Activated CD4-positive, alpha-beta T cell treated with anti-CD3 and anti-CD28 coated beads, Interleukin-2, amount 50 U/mL, for 16 hours (primary cell): ENCODE measurements around the gene RAD18.

ENCODE experiments used
- DNase-seq: peaks from one replicate; pipeline ENCODE4 v3.0.0-alpha.2; 2020

Gene RAD18

DNA sequence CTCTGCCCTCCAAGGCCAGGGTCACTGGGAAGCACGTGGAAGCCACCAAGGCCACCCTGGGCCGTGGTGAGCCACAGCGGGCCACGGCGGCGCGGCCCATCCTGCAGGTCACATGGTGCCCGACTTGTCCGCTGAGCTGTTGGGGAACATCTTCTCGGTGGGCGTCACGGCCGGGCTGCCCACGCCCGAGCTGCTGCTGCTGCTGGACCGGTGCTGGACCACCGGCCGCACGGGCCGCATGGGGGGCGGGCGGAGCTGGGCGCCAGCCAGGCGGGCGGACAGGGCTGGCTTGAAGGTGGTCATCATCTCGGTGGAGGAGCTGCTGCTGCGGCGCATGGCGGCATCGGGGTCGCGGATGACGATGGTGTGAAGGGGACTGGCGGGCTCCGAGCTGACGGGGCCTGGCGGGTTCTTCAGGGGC is 22.1 kb upstream of the RAD18 start:
- no peak for DNase-seq

GRCh38 chr3:8984526-8984925 is 21.3 kb upstream of the RAD18 start:
- no peak for DNase-seq

- DNase-seq, result no peak
Measured at GRCh38 chr3:8984081-8984480, 20.8 kb upstream of the RAD18 start.

DNA sequence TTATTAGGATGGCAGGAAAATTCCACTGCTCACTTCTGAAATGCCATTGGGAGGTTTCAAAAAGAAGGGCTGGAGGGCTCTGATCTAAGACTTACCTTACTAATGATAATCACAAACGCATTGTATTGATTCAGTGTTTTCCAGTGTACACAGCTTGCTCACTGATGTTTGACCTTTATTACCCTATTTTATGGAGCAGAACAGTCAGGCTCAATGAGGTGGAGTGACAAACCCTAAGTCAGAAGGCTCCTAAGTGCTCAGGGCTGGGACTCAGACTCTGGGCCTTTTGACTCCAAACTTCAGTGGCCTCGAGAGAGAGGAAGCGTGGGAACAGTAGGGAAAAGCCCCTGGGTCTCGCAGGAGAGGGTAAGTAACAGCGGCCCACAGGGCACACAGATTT is 20.3 kb upstream of the RAD18 start:
- no peak for DNase-seq

DNA sequence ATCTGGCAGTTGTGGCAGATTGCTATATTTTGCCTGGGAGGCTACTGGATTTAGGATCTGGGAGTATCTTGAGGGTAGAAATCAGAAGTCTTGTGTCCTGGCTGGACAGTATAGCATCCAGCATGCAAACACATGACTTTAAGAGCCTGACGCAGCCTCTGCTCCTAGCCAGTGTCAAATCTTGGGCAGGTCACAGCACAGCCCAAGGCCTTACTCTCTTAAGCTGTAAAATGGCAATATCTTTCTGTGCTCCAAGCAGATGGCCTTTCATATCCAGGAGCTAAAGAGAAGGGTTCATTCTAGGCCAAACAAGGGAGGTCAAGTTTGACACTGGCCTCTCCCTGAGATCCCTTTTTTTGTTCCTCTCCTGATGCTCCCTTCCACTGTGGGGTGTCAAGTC is 19.8 kb upstream of the RAD18 start:
- no peak for DNase-seq

DNA sequence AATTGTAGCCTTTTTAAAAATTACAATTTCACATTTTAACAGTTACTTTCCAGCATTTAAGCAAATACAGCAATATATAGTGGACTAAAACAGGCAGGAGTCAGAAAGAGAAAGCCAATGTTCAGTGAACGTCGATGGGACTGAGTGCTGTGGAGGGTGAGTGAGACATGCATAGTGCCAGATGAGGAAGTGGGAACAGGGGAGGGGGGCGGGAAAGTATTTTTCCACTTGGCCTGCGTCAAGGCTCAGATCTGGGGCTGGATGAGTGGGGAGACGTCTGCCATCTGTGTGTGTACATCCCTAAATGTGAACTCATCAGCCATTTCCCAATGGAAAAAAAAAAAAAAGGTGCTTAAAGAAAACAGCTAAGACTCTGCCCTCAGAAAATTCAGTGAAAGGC is 19.2 kb upstream of the RAD18 start:
- DNase-seq, result no peak

- DNase-seq, result no peak
Measured at GRCh38 chr3:8981700-8982099, 18.4 kb upstream of the RAD18 start.

GRCh38 chr3:8981296-8981695 is 18.0 kb upstream of the RAD18 start:
- DNase-seq, result no peak

DNA sequence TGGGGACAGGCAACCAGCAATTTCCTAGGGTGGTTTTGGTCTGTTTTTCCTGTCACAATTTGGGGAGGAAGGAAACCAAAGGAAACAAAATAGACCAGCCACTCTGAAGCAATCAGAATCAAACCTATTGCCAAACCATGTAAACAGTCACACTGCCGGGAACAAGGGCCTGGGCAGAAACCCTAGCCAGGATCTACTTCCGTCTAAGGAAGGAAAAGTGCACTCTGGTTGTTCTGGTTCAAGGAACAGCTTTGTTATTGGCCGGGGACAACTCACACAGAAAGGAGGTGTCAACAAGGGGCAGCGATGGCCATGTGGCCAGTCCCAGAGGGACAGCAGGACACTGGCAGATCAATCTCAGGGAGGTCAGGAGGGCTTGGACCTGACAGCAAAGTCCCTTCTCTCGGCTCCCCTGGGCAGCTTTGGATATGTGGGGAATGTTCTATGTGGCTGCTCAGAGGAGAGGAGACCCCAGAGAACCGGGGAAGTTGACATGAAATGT is 17.5 kb upstream of the RAD18 start:
- DNase-seq, result no peak

- DNase-seq, result no peak
Measured at GRCh38 chr3:8979262-8979661, 16.0 kb upstream of the RAD18 start.

- DNase-seq, result no peak
Measured at GRCh38 chr3:8978551-8978950, 15.3 kb upstream of the RAD18 start.

GRCh38 chr3:8976540-8977182 is 13.4 kb upstream of the RAD18 start:
- no peak for DNase-seq

DNA sequence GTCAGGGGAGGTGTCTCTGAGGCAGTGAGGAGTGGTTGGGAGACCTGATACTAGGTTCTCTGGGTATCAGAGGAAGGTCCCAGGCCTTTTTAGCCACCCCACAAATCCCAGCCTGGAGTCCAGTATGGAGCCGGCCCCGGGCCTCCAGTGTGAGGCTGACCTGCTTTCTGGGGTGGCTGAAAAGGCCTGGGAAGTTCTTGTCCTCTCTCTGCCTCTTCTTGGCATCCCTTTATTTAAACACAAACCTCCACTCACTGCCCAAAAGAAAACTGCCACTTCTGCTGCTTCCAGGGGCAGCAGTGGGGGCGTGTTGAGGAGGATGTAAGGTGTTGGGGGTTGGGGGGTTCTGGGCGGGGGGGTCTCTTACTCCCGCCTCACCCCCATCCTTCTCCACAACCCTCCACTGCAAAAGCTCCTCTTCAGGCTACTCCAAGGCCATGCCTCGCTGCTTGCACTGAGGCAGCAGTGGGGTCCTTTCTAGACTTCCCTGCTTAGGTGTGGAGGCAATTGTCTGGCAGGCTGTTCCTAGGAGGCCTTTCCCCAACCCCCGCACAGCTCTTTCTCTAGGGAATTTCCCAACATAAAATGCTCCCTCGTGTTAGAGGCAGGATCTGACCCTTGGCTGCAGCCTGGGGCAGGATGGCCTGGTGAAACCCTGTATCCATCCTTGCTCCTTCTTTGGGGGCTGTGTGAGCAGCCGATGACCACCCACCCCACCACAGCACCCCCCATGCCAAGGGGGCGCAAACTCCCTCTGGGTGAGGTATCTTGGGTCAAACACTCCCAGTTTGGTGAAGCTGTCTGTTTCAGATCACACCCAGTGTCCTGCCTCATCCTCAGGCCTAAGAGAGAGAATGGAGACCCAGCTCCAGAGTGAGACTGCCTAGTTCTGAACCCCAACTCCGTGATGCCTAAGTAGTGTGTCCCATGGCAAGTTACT is 12.1 kb upstream of the RAD18 start:
- no peak for DNase-seq

GRCh38 chr3:8974458-8974857 is 11.2 kb upstream of the RAD18 start:
- no peak for DNase-seq

DNA sequence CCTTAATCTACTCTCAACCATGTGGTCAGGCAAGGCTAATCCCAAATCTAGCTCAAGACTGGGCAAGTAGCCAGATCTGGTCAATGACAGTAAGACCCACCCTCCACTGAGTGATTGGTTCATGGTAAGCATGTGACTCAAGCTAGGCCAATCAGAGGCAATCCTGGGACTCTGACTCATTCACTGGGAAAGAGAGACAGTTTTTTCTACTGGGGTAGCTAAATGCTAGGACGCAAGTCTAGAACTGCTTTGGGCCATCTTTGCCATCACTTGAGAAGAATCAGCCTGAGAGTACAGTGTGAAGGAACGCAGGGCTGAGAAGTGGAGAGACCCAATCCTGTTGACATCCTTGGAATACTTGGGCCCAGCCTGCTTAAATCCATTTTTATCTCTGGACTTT is 9.4 kb upstream of the RAD18 start:
- DNase-seq, result no peak

- peak; percentile 76 for DNase-seq
Measured at GRCh38 chr3:8970971-8971589, 7.8 kb upstream of the RAD18 start.

DNA sequence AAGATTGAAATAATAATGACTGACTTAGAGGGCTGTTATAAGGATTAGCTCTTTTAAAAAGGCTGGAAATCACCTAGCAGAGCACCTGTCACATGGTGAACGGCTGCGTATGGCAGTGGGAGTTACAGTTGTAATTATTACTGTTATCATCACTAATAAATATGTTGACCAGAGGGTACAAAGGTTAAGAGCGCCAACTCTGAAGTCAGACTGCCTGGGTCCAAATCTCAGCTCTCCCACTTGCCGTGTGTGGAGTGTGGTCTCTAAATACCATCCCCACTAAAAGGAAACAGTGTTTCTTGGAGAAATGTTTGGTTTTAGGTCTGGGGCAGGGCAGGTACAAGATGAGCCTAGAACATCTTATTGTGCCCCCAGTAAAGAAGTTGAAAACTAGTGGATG is 6.0 kb upstream of the RAD18 start:
- no peak for DNase-seq

DNA sequence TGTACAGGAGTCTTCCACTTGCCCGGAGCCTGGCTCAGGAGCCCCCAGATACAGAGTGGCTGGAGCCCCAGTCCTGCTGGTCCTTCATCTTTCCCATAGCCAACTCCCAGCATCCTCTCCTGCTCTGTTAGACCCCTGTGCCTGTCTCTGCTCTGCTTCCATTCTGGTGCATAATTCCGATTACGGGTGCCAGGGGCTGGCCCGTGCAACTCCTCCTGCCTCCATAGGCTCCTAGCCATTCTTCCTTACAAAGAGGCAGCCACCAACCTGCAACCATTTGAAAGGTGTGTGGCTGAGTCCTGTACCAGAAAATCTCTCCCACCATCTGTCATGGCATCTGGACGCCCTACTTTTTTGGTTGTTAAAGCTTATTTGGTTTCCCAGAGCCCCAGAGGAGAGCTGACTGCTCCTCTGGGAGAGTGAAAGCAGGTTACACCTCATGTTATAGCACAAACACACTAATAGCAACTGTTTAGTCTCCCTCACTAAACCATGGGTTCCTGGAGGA is 5.2 kb upstream of the RAD18 start:
- DNase-seq, result no peak

GRCh38 chr3:8967553-8967952 is 4.3 kb upstream of the RAD18 start:
- no peak for DNase-seq

DNA sequence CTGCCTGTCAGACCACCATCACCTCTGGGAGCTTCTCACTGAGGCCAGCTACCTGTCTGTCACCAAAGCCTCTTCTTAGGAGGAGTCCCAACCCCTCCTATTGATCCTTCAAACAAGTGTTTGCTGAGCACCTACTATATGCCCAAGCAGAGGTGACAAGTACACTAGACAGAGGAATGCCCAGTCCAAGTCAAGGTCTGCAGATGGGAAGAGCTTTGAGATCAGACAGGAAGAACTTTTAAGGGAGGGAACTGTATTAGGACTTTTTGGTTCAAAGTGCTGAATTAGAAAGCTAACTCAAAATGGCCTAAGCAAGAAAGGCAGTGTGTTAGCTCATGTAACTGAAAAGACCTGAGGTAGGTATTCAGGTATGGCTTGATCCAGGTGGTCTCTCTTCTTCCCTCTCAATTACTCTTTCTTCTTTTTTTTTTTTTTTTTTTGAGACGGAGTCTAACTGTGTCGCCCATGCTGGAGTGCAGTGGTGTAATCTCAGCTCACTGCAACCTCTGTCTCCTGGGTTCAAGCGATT is 3.6 kb upstream of the RAD18 start:
- no peak for DNase-seq

- no peak for DNase-seq
Measured at GRCh38 chr3:8966150-8966819, 3.0 kb upstream of the RAD18 start.
